H1 (cell line): ENCODE results near the gene CTNS. TPM values are rescaled to one million over a fixed set of nuclear protein-coding genes. Genes with fewer than 3 reads are reported as not detected.

Source experiments
- BACH1 ChIP-seq: IDR thresholded peaks from 2 replicates; pipeline ENCODE4 v1.6.1; 2012; ENCODE audit warnings: low read length, improper control_type of control experiment
- CHD1 ChIP-seq: IDR thresholded peaks from 2 replicates; pipeline ENCODE4 v1.6.1; 2012; ENCODE audit warnings: low read depth, low read length, improper control_type of control experiment
- HDAC2 ChIP-seq, 2 experiments: fragments of 300-600 bp in 1 of 2; sonication (generic) in 1 of 2; IDR thresholded peaks; 2 replicates each; pipeline ENCODE4 v1.6.1; 2011 to 2012; ENCODE audit warnings: low read depth in 2 of 2, low read length in 2 of 2, mild to moderate bottlenecking in 2 of 2, moderate library complexity in 2 of 2, borderline replicate concordance in 1 of 2, inconsistent platforms in 1 of 2
- POLR2AphosphoS5 ChIP-seq: IDR thresholded peaks from 2 replicates; pipeline ENCODE4 v1.6.1; 2011; ENCODE audit warnings: low read depth, low read length
- RAD21 ChIP-seq, 2 experiments: IDR thresholded peaks in 1 of 2; conservative IDR thresholded peaks in 1 of 2; 2 replicates each; pipeline ENCODE4 v1.6.1; 2011; ENCODE audit warnings: low read depth in 2 of 2, low read length in 2 of 2, improper control_type of control experiment in 1 of 2, inconsistent platforms in 1 of 2, mild to moderate bottlenecking in 1 of 2, moderate library complexity in 1 of 2
- RNF2 ChIP-seq: fragments of 200-900, 300-1000 bp; sonication (generic); IDR thresholded peaks from 2 replicates; pipeline ENCODE4 v1.7.1; 2016; ENCODE audit warnings: borderline replicate concordance, low read depth, mild to moderate bottlenecking, antibody characterized with exemption, low read length; ENCODE audit not compliant: poor library complexity, severe bottlenecking; ENCODE audit errors: missing control alignments
- SIN3A ChIP-seq, 2 experiments: IDR thresholded peaks in 1 of 2; conservative IDR thresholded peaks in 1 of 2; 2 replicates each; pipeline ENCODE4 v1.6.1; 2011 to 2012; ENCODE audit warnings: low read length in 2 of 2, improper control_type of control experiment in 1 of 2, low read depth in 1 of 2, mild to moderate bottlenecking in 1 of 2
- SUZ12 ChIP-seq: fragments of 200-600 bp; sonication (generic); IDR thresholded peaks from 2 replicates; pipeline ENCODE4 v1.6.1; 2012; ENCODE audit warnings: mild to moderate bottlenecking, inconsistent platforms, low read length, moderate library complexity, mixed read lengths
- polyA plus RNA-seq, 7 experiments: library from polyadenylated mRNA; depleted of rRNA in 3 of 7; stranded (reverse) in 5 of 7; unstranded in 2 of 7; fragments of >200 nt in 5 of 7; fragments of 200-250 nt in 2 of 7; gene quantifications; 1 replicate in 5 of 7; 2 replicates in 1 of 7; 4 replicates in 1 of 7; pipeline versions ENCODE4 v1.2.1 to v1.2.3, GENCODE V29; 2011 to 2013; ENCODE audit warnings: missing spikeins in 2 of 7, mixed read lengths in 2 of 7
- total RNA-seq: library from RNA; stranded (reverse); fragmentation: NEBNext Ultra II Directional; extraction: Animal tissue kit (Norgen Biotek cat#: 25700); gene quantifications from 2 replicates; pipeline ENCODE4 v1.2.1, GENCODE V29; 2021

The CTNS gene
- total and polyA plus RNA-seq, 2 of the 8 experiments (the other 6 are each of a cell fraction or from before 2014, with no cell fraction given), result 11.6 to 12.9 TPM

DNA sequence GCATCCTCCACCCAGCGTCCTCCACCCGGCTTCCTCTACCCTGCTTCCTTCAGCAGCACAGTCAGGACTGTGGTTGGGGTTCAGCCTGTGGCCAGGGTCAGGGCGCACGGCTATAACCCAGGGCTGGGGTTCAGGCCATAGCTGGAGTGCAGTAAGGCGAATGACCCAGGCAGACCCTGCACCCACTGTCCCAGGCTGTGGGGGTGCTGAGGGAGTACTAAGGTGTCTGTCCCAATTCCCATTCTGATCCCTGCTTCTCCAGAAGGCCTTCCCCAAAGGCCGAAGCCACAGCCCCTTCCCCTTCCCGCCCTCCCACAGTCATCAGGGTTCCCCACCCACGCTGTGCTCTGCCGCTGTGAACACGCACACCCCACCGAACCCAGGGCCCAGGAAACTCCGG is 44.5 kb downstream of the CTNS start (continued):
- no peak for TF ChIP-seq SIN3A (conservative IDR thresholded peaks at IDR 0.05 in 1 of 2, IDR thresholded peaks at IDR 0.05 in 1 of 2; ENCODE audit: low read depth in 1 of 2, low read length in 2 of 2)
- no peak for TF ChIP-seq RNF2
- TF ChIP-seq CHD1, result no peak
- no peak for TF ChIP-seq HDAC2 (IDR thresholded peaks at IDR 0.05; ENCODE audit: borderline replicate concordance in 1 of 2, low read depth in 2 of 2, low read length in 2 of 2)
- TF ChIP-seq RAD21 (IDR thresholded peaks at IDR 0.05 in 1 of 2, conservative IDR thresholded peaks at IDR 0.05 in 1 of 2; ENCODE audit: low read depth in 2 of 2, low read length in 2 of 2), result no peak
- TF ChIP-seq SUZ12, result no peak
- no peak for TF ChIP-seq BACH1
- no peak for TF ChIP-seq POLR2AphosphoS5
- TF ChIP-seq, all 59 proteins: peak for 0
